GM19468 (cell line): Measurements from ENCODE around the gene AKR7A2.
"Not testable (repeated sequence)": the region's sequence is repeated elsewhere in the genome, so short reads cannot be mapped to it uniquely, and the experiment has no call there.

Experiments
- ATAC-seq: cut with Tn5 transposase; IDR thresholded peaks from one replicate; pipeline ENCODE4 v1.9.1; 2021; ENCODE audit warnings: mild to moderate bottlenecking, moderate library complexity, moderate number of reproducible peaks; ENCODE audit not compliant: unreplicated experiment; ENCODE audit errors: extremely low read depth

The AKR7A2 gene

GRCh38 chr1:19270343-19270730 is 41.6 kb downstream of the AKR7A2 start:
- not testable (repeated sequence) for ATAC-seq

DNA sequence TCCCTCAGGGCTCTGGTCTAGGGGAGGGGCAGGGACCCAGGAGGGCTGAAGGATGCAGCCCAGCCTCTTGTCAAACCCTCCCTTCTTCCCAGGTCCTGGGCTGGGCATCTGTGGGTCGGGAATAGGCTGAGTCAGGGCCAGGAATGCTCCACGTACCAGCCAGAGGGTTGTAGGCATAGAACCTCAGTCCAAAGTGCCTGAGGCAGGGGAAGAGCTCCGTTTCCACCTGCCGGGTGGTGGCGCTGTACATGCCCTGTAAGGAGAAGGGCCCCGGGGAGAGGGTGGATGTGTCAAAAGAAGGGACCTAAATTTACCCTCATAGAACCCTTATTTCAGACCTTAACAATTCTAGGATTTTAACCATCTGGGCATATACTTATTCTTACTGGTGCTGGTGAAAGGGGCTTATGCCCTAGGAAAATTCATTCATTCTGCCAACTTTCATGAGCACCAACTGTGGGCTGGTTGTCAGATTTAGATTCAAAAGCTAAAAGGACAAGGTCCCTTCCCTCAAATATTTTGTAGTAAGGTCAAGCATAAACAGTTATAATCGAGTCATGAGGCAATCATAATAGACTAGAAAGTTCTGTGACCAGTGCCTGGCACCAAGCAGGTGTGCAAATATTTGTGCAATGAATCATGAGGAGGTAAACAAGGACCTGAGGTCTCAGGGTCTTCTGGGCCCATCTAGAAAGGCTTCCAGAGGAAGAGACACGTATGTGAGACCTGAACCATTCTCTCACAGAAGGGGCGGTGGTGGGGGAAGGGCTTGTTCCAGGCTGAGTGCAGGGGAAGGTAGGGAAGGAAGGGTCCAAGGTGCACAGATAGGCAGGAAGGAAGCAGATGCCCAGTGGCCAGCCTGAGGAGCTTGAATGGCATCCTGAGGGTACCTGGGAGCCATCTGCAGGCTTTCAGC is 42.3 kb downstream of the AKR7A2 start:
- ATAC-seq = not testable (repeated sequence)

GRCh38 chr1:19268445-19268844 is 43.5 kb downstream of the AKR7A2 start:
- no peak for ATAC-seq

DNA sequence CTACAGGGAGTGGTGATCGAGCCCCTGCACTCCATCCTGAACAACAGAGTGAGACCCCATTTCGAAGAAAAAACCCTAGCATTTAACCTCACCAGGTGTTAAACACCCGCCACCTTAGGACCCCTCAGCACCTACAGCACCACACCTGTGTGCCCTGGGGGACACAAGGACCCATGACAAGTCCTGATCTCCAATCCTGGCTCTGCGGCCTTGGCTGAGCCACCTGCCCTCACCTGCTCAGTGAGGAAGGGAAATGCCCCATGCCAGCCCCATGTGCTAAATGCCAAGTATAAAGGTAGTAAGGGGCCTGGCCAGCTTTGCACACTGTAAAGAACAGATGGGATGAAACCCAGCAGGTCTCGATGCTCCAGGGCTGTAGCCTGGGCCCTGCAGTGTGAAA is 49.2 kb downstream of the AKR7A2 start:
- ATAC-seq = no peak

GRCh38 chr1:19262047-19262446 is 49.9 kb downstream of the AKR7A2 start:
- ATAC-seq = no peak

DNA sequence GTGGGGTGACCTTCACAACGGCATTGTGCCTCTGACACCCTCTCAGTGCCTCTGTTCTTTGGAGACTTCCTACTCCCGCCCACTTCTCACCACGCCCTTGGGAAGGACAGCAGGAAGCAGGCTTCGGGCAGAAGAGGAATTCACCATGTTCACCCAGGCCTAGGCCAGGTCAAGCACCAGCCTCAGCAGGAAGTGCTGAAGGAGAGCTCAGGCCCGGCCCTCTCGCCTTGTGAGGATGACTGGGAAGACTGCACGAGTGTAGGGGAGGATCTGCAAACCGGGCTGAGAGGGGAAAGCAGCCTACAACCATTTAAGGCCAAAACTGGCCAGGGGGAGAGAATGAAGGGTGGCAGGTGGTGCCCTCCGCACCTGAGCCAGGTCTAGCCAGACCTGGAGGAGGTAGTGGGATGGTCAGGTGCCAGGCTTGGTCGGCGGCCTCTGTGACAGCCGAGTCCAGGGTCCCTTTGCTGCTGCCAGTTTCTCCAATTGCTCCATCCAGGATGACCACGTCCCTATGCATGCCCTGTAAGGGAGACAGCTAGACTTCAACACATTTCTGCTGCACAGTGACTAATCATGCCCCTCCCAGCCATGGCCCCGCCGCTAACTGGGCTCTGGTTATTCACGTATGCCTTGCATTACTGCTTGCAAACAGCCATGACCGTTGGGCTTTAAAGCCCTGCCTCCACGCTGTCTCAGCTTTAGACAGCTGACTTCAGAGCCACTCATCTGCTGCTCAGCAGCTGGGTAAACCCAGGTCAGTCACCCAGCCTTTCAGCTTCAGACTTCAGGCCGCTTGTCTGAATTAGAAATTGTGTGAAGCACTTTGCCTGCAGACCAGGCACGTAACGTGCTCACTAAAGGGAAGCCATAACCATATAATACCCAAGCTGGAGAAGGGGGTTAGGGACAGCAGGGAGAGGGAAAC is 51.5 kb downstream of the AKR7A2 start:
- ATAC-seq = no peak

GRCh38 chr1:19258353-19258752 is 53.6 kb downstream of the AKR7A2 start:
- ATAC-seq = no peak

- no peak for ATAC-seq
Observed at GRCh38 chr1:19257178-19257914, 54.6 kb downstream of the AKR7A2 start.

GRCh38 chr1:19256301-19256700 is 55.6 kb downstream of the AKR7A2 start:
- ATAC-seq = not testable (repeated sequence)

GRCh38 chr1:19255288-19255687 is 56.7 kb downstream of the AKR7A2 start:
- ATAC-seq = no peak

GRCh38 chr1:19254416-19254815 is 57.5 kb downstream of the AKR7A2 start:
- no peak for ATAC-seq
